Measurements from ENCODE around the gene CEMIP. TPM values are rescaled to one million over a fixed set of nuclear protein-coding genes. Genes with fewer than 3 reads are reported as not detected.

CEMIP gene
- total RNA-seq, 1 experiment from 2014 or later, result 3.1 TPM

DNA sequence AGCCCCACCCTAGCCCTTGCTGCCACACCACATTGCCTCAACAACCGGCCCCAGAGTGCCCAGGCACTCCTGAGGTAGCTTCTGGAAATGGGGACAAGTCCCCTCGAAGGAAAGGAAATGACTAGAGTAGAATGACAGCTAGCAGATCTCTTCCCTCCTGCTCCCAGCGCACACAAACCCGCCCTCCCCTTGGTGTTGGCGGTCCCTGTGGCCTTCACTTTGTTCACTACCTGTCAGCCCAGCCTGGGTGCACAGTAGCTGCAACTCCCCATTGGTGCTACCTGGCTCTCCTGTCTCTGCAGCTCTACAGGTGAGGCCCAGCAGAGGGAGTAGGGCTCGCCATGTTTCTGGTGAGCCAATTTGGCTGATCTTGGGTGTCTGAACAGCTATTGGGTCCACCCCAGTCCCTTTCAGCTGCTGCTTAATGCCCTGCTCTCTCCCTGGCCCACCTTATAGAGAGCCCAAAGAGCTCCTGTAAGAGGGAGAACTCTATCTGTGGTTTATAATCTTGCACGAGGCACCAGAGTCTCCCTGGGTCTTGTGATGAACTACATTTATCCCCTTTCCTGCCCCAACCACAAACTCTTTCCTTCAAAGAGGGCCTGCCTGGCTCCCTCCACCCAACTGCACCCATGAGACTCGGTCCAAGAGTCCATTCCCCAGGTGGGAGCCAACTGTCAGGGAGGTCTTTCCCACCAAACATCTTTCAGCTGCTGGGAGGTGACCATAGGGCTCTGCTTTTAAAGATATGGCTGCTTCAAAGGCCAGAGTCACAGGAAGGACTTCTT is 171.3 kb downstream of the CEMIP start:
- H3K4me3 ChIP-seq (ENCODE audit: low read length), result no peak overlapping the region
- H4K20me1 ChIP-seq (ENCODE audit: low read length), result no peaks in the 10 kb centered on the region
- H3K4me1 ChIP-seq (ENCODE audit: insufficient read depth, low read length), result peaks cover 23% of the 10 kb centered on the region
- no peak overlapping the region for H2AFZ ChIP-seq (ENCODE audit: low read length)
- no TSS peak for BruUV-seq (replicated peaks)
- no peaks in the 10 kb centered on the region for H3K27me3 ChIP-seq (ENCODE audit: low read length)
- H3F3A ChIP-seq (ENCODE audit: low read length, unreplicated experiment), result no peaks in the 10 kb centered on the region
- no peaks in the 10 kb centered on the region for H3K9me3 ChIP-seq (ENCODE audit: low read length)
- no peak overlapping the region for H3K9ac ChIP-seq (ENCODE audit: low read length)
- intact Hi-C loops (cut with micrococcal nuclease), result loop anchor here (10.0 kb wide), 1 partner anchor 96 kb away; no protein-coding TSS in a partner anchor
- peaks cover 12% of the 10 kb centered on the region; the same call in 1 of the 2 replicates for H3K36me3 ChIP-seq (ENCODE audit: low read depth, low read length)
- no peak for ATAC-seq
- H3K27ac ChIP-seq (ENCODE audit: low read length), result no peak overlapping the region
- DNase-seq, result no peak
- no peaks in the 10 kb centered on the region for H3K79me2 ChIP-seq (ENCODE audit: low read length)
- ChIA-PET CTCF (no interaction called here), POLR2A (ENCODE audit: unreplicated experiment) (no interaction called here)
- H3K4me2 ChIP-seq (ENCODE audit: low read length), result no peak overlapping the region
- no peaks in the 10 kb centered on the region for H3K9me2 ChIP-seq (replicated peaks; ENCODE audit: low read length)
- no peak for TF ChIP-seq EZH2phosphoT487 (IDR thresholded peaks at IDR 0.05; ENCODE audit: borderline replicate concordance, low read length)
- no peak for TF ChIP-seq EZH2 (IDR thresholded peaks at IDR 0.05; ENCODE audit: low read length, unreplicated experiment)
- TF ChIP-seq, protein P1, sequence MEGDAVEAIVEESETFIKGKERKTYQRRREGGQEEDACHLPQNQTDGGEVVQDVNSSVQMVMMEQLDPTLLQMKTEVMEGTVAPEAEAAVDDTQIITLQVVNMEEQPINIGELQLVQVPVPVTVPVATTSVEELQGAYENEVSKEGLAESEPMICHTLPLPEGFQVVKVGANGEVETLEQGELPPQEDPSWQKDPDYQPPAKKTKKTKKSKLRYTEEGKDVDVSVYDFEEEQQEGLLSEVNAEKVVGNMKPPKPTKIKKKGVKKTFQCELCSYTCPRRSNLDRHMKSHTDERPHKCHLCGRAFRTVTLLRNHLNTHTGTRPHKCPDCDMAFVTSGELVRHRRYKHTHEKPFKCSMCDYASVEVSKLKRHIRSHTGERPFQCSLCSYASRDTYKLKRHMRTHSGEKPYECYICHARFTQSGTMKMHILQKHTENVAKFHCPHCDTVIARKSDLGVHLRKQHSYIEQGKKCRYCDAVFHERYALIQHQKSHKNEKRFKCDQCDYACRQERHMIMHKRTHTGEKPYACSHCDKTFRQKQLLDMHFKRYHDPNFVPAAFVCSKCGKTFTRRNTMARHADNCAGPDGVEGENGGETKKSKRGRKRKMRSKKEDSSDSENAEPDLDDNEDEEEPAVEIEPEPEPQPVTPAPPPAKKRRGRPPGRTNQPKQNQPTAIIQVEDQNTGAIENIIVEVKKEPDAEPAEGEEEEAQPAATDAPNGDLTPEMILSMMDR (conservative IDR thresholded peaks at IDR 0.05; ENCODE audit: low read depth, low read length), result no peak

DNA sequence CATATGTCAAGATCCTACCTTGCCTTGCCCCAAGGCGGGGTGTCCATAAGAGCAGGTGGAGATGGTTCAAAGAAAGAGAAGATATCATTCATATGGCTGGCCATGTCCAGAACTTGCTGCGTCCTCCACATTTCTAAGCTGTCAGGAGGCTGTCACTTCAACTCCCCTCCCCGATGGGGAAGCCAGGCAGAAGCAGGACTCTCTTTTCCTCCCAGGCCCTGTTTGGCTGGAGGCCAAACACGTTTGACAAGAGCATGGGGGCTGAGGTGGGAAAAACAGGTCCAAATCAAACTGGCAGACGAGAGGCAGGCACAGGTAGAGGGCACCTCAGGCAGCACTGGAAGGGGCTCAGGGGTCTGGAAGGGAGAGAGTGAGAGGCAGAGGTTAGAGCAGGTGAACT is 172.8 kb downstream of the CEMIP start:
- BruUV-seq (replicated peaks), result no TSS peak
- ChIA-PET POLR2A (ENCODE audit: unreplicated experiment) (no interaction called here), CTCF (no interaction called here)
- no peaks in the 10 kb centered on the region for H3K9me3 ChIP-seq (ENCODE audit: low read length)
- no peak overlapping the region for H3K9ac ChIP-seq (ENCODE audit: low read length)
- intact Hi-C loops (cut with micrococcal nuclease), result loop anchor here (10.0 kb wide), 1 partner anchor 97 kb away; no protein-coding TSS in a partner anchor
- H2AFZ ChIP-seq (ENCODE audit: low read length), result no peak overlapping the region
- H3K4me2 ChIP-seq (ENCODE audit: low read length), result no peak overlapping the region
- no peaks in the 10 kb centered on the region for H4K20me1 ChIP-seq (ENCODE audit: low read length)
- H3K4me3 ChIP-seq (ENCODE audit: low read length), result no peak overlapping the region
- H3K27ac ChIP-seq (ENCODE audit: low read length), result no peak overlapping the region
- no peaks in the 10 kb centered on the region for H3K79me2 ChIP-seq (ENCODE audit: low read length)
- H3K36me3 ChIP-seq (ENCODE audit: low read depth, low read length), result peaks cover 12% of the 10 kb centered on the region; the same call in 1 of the 2 replicates
- no peaks in the 10 kb centered on the region for H3K27me3 ChIP-seq (ENCODE audit: low read length)
- peaks cover 33% of the 10 kb centered on the region for H3K4me1 ChIP-seq (ENCODE audit: insufficient read depth, low read length)
- peaks cover 2% of the 10 kb centered on the region for H3F3A ChIP-seq (ENCODE audit: low read length, unreplicated experiment)
- ATAC-seq, result no peak
- no peak for DNase-seq
- no peak for TF ChIP-seq EZH2phosphoT487 (IDR thresholded peaks at IDR 0.05; ENCODE audit: borderline replicate concordance, low read length)
- TF ChIP-seq, protein P1 (conservative IDR thresholded peaks at IDR 0.05; ENCODE audit: low read depth, low read length), result no peak
- no peaks in the 10 kb centered on the region for H3K9me2 ChIP-seq (replicated peaks; ENCODE audit: low read length)

Data from PC-3 (cell line).